ENCODE measurements around the gene NRCAM. TPM values are rescaled to one million over a fixed set of nuclear protein-coding genes. Genes with fewer than 3 reads are reported as not detected.

Gene NRCAM
- total RNA-seq, 6 experiments from 2014 or later: 0.27 to 0.51 (median 0.40) TPM

DNA sequence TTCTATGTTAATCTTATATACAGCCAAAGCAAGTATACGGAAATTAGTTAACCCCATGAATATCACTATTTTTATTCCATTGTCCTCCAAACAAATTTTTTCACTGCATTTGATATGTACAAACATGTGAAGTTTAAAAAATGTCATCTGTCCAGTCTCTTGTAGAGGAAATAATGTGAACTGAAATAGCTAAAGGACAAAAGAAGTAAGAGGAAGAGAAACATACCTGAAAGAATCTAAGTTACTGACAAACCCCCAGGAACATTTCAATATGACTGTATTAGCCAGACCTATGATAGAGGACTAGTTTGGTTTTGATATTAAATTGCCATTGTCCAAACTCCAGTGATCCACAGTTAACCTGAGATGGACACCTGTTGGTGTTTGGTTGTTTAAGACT lies 80.6 kb downstream of the NRCAM start:
- H3K36me3 Mint-ChIP-seq (ENCODE audit: low read depth): no peaks in the 10 kb centered on the region
- no peaks in the 10 kb centered on the region for H3K9me3 Mint-ChIP-seq
- H3K27me3 Mint-ChIP-seq (ENCODE audit: insufficient read depth): no peaks in the 10 kb centered on the region; the same call in 1 of the 2 replicates
- H3K4me3 Mint-ChIP-seq: no peak overlapping the region
- no peak overlapping the region for H3K27ac Mint-ChIP-seq
- no peak for TF ChIP-seq CTCF (IDR thresholded peaks at IDR 0.05)
- DNase-seq: no peak
- no peaks in the 10 kb centered on the region for H3K4me1 Mint-ChIP-seq (ENCODE audit: low read depth)

DNA sequence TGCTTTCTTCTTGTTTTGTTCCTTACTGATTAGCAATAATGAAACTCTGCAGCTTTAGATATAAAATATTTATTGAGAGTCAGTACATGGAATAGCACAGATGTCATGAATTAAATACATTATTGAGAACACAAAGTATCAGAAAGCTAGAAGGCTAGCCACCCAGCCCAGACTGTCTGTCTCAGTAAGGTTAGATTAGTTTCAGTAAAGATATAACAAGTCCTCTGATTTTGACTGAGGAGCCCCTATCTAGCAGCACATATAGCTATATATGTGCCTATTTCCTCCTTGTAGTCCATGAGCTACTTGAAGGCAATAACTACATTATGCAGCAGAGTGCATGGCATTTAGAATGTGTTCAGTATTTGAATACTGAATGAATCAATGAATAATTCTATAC lies 81.3 kb downstream of the NRCAM start:
- no peaks in the 10 kb centered on the region for H3K9me3 Mint-ChIP-seq
- no peak for DNase-seq
- no peaks in the 10 kb centered on the region for H3K4me1 Mint-ChIP-seq (ENCODE audit: low read depth)
- no peaks in the 10 kb centered on the region for H3K36me3 Mint-ChIP-seq (ENCODE audit: low read depth)
- no peak overlapping the region for H3K27ac Mint-ChIP-seq
- TF ChIP-seq CTCF (IDR thresholded peaks at IDR 0.05): no peak
- no peak overlapping the region for H3K4me3 Mint-ChIP-seq
- no peaks in the 10 kb centered on the region; the same call in 1 of the 2 replicates for H3K27me3 Mint-ChIP-seq (ENCODE audit: insufficient read depth)

GRCh38 chr7:108372618-108373017 lies 83.6 kb downstream of the NRCAM start:
- TF ChIP-seq CTCF (IDR thresholded peaks at IDR 0.05): no peak
- Mint-ChIP-seq H3K9me3 (no peaks in the 10 kb centered on the region), H3K27me3 (ENCODE audit: insufficient read depth) (no peaks in the 10 kb centered on the region; the same call in 1 of the 2 replicates), H3K4me1 (ENCODE audit: low read depth) (no peaks in the 10 kb centered on the region), H3K36me3 (ENCODE audit: low read depth) (no peaks in the 10 kb centered on the region), H3K4me3 (no peak overlapping the region), H3K27ac (no peak overlapping the region)
- no peak for DNase-seq

GRCh38 chr7:108370616-108371015 lies 85.6 kb downstream of the NRCAM start:
- Mint-ChIP-seq H3K9me3 (no peaks in the 10 kb centered on the region), H3K27me3 (ENCODE audit: insufficient read depth) (peaks cover 8% of the 10 kb centered on the region; the same call in 1 of the 2 replicates), H3K27ac (no peak overlapping the region), H3K36me3 (ENCODE audit: low read depth) (no peaks in the 10 kb centered on the region), H3K4me3 (no peak overlapping the region), H3K4me1 (ENCODE audit: low read depth) (no peaks in the 10 kb centered on the region)
- DNase-seq: no peak
- TF ChIP-seq CTCF (IDR thresholded peaks at IDR 0.05): no peak

- Mint-ChIP-seq H3K27ac (no peak overlapping the region), H3K36me3 (ENCODE audit: low read depth) (no peaks in the 10 kb centered on the region), H3K4me1 (ENCODE audit: low read depth) (no peaks in the 10 kb centered on the region), H3K4me3 (no peak overlapping the region), H3K27me3 (ENCODE audit: insufficient read depth) (peaks cover 8% of the 10 kb centered on the region; the same call in 1 of the 2 replicates), H3K9me3 (no peaks in the 10 kb centered on the region)
- no peak for TF ChIP-seq CTCF (IDR thresholded peaks at IDR 0.05)
- no peak for DNase-seq
These were observed 87.8 kb downstream of the NRCAM start for GRCh38 chr7:108368466-108368865.

DNA sequence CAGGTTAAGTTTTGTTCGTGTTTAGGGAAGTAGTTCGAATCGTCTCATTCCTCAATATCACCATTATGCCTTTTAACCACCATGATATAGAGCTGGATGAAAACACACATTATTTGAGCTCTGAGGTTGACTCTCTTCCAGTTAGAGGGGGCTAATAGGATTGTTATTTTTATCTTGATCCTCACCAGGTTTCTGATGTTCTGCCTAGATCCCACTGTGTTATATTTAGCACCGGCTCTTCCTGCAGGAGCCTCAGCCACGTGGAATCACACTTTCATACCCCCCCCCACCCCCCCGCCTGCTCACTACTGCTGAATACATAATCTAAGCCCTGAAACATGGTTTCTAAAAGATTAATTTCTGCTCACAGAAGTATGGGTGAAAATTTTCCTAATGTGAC lies 88.3 kb downstream of the NRCAM start:
- Mint-ChIP-seq H3K9me3 (no peaks in the 10 kb centered on the region), H3K4me3 (no peak overlapping the region), H3K27ac (no peak overlapping the region), H3K4me1 (ENCODE audit: low read depth) (no peaks in the 10 kb centered on the region), H3K27me3 (ENCODE audit: insufficient read depth) (peaks cover 8% of the 10 kb centered on the region; the same call in 1 of the 2 replicates), H3K36me3 (ENCODE audit: low read depth) (no peaks in the 10 kb centered on the region)
- no peak for DNase-seq
- no peak for TF ChIP-seq CTCF (IDR thresholded peaks at IDR 0.05)
